ENCODE results near the gene CERS4. TPM values are rescaled to one million over a fixed set of nuclear protein-coding genes. Genes with fewer than 3 reads are reported as not detected.
"Not testable (repeated sequence)": the region's sequence is repeated elsewhere in the genome, so short reads cannot be mapped to it uniquely, and the experiment has no call there.

Gene CERS4
- total RNA-seq, 1 experiment from 2014 or later, result 9.3 TPM

DNA sequence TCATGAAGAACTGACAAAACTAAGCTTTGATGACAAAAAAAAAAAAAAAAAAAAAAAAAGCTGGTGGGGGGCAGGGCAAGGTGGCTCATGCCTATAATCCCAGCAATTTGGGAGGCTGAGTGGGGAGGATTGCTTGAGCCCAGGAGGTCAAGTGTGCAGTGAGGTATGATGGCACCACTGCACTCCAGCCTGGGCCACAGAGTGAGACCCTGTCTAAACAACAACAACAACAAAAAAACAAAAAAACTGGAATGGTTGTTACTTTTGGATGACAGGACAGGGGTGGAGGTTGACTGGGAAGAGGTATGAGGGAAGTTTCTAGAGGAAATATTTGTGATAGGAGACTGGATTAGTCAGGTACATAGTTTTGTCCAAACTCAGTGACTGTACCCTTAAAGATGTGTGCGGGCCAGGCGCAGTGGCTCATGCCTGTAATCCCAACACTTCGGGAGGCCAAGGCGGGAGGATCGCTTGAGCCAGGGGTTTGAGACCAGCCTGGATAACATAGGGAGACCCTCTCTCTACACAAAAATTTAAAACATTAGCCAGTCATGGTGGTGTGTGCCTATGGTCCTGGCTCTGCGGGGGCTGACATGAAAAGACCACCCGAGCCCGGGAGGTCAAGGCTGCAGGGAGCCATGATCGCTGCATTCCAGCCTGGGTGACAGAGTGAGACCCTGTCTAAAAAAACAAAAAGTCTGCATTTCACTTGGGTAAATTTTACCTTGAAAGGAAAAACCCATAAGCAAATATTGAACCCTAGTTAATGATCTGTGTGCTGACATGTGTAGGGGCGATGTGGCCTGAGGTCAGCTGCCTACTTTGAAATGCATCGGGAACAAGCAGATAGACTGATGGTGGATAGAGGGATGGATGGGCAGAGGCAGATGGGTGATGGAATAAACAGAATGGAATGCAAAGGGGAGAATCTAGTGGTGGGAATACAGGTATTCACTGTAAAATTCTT, 37.0 kb downstream of the CERS4 start:
- no peak for DNase-seq
- Histone ChIP-seq H3K4me3 (no peak overlapping the region), H3K36me3 (no peaks in the 10 kb centered on the region), H3K27ac (no peak overlapping the region), H3K4me1 (no peaks in the 10 kb centered on the region), H3K9me3 (replicated peaks) (no peaks in the 10 kb centered on the region), H3K27me3 (no peaks in the 10 kb centered on the region)

GRCh38 chr19:8247129-8247890, 38.1 kb downstream of the CERS4 start:
- H3K4me3 ChIP-seq; H3K4me1 ChIP-seq; H3K36me3 ChIP-seq; H3K27ac ChIP-seq; H3K9me3 ChIP-seq (replicated peaks); DNase-seq; H3K27me3 ChIP-seq: not testable (repeated sequence)

GRCh38 chr19:8248348-8249328, 39.5 kb downstream of the CERS4 start:
- DNase-seq, result no peak
- no peak overlapping the region for H3K4me3 ChIP-seq
- no peaks in the 10 kb centered on the region for H3K9me3 ChIP-seq (replicated peaks)
- no peaks in the 10 kb centered on the region for H3K4me1 ChIP-seq
- no peaks in the 10 kb centered on the region for H3K36me3 ChIP-seq
- H3K27ac ChIP-seq, result no peak overlapping the region
- no peaks in the 10 kb centered on the region for H3K27me3 ChIP-seq

- Histone ChIP-seq H3K27ac (no peak overlapping the region), H3K27me3 (no peaks in the 10 kb centered on the region), H3K4me1 (no peaks in the 10 kb centered on the region), H3K4me3 (no peak overlapping the region), H3K9me3 (replicated peaks) (no peaks in the 10 kb centered on the region), H3K36me3 (no peaks in the 10 kb centered on the region)
- DNase-seq, result no peak
Measured at GRCh38 chr19:8250596-8250995, 41.4 kb downstream of the CERS4 start.

DNA sequence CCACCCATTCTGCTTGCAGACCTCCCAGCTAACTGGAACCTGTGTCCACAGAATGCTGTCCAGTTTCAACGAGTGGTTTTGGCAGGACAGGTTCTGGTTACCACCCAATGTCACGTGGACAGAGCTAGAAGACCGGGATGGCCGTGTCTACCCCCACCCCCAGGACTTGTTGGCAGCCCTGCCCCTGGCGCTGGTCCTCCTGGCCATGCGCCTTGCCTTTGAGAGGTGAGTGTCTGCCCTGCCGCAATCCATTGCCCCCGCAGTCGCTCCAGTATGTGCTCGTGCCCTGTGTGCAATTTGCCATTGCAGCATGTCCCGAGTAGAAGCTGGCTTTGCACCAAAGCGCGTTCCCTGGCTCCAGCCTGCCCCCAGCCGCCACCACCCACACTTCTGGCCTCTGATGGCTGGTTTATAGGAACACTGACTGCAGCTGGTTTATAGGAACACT, 41.9 kb downstream of the CERS4 start:
- DNase-seq, result no peak
- Histone ChIP-seq H3K4me1 (no peaks in the 10 kb centered on the region), H3K9me3 (replicated peaks) (no peaks in the 10 kb centered on the region), H3K27me3 (no peaks in the 10 kb centered on the region), H3K4me3 (no peak overlapping the region), H3K36me3 (no peaks in the 10 kb centered on the region), H3K27ac (no peak overlapping the region)

GRCh38 chr19:8252922-8253589, 43.9 kb downstream of the CERS4 start:
- no peaks in the 10 kb centered on the region for H3K27me3 ChIP-seq
- H3K36me3 ChIP-seq, result no peaks in the 10 kb centered on the region
- H3K27ac ChIP-seq, result no peak overlapping the region
- peak; percentile 78 to 89 for DNase-seq
- H3K4me3 ChIP-seq, result no peak overlapping the region
- H3K9me3 ChIP-seq (replicated peaks), result no peaks in the 10 kb centered on the region
- no peaks in the 10 kb centered on the region for H3K4me1 ChIP-seq

DNA sequence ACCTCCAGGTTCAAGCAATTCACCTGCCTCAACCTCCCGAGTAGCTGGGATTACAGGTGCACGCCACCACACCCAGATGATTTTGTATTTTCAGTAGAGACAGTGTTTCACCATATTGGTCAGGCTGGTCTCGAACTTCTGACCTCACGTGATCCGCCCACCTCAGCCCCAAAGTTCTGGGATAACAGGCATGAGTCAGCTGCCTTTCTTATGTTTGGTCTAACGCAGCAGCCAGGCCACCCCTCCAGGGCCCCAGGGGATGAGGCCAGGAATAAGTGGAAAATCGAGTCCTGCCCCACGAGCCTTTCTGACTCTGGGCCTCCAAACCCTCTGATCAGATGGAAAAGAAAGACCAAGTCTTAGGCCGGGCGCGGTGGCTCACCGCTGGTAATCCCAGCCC, 44.5 kb downstream of the CERS4 start:
- no peaks in the 10 kb centered on the region for H3K27me3 ChIP-seq
- H3K36me3 ChIP-seq, result no peaks in the 10 kb centered on the region
- no peaks in the 10 kb centered on the region for H3K9me3 ChIP-seq (replicated peaks)
- H3K4me3 ChIP-seq, result no peak overlapping the region
- no peak for DNase-seq
- no peaks in the 10 kb centered on the region for H3K4me1 ChIP-seq
- H3K27ac ChIP-seq, result no peak overlapping the region

DNA sequence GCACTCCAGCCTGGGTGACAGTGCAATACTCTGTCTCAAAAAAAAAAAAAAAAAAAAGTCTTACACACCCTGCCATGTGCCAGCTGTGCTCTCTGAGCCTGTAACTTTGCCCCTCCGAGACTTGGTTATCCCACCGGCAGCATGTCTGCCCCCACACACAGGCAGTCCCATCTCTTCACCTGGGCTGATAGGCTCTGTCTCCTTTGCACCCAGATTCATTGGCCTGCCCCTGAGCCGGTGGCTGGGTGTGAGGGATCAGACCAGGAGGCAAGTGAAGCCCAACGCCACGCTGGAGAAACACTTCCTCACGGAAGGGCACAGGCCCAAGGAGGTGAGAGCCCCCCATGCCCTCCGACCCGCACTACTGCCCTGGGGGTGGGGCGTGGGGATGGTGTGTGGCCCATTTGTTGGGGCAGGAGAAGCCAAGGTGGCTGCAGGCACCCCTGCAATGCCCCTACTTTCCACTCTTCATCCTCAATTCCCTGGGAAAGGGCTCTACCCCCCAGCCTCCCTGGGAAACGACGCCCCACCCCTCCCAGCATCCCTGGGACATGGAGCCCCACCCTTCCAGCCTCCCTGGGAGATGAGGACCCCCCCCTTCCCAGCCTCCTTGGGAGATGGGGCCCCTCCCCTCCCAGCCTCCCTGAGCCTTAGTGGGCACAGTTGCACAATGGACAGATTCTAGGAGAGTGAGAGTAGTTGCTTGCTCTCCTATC, 45.3 kb downstream of the CERS4 start:
- no peaks in the 10 kb centered on the region for H3K27me3 ChIP-seq
- H3K36me3 ChIP-seq, result no peaks in the 10 kb centered on the region
- H3K27ac ChIP-seq, result no peak overlapping the region
- H3K9me3 ChIP-seq (replicated peaks), result no peaks in the 10 kb centered on the region
- no peak overlapping the region for H3K4me3 ChIP-seq
- H3K4me1 ChIP-seq, result no peaks in the 10 kb centered on the region
- DNase-seq, result no peak

DNA sequence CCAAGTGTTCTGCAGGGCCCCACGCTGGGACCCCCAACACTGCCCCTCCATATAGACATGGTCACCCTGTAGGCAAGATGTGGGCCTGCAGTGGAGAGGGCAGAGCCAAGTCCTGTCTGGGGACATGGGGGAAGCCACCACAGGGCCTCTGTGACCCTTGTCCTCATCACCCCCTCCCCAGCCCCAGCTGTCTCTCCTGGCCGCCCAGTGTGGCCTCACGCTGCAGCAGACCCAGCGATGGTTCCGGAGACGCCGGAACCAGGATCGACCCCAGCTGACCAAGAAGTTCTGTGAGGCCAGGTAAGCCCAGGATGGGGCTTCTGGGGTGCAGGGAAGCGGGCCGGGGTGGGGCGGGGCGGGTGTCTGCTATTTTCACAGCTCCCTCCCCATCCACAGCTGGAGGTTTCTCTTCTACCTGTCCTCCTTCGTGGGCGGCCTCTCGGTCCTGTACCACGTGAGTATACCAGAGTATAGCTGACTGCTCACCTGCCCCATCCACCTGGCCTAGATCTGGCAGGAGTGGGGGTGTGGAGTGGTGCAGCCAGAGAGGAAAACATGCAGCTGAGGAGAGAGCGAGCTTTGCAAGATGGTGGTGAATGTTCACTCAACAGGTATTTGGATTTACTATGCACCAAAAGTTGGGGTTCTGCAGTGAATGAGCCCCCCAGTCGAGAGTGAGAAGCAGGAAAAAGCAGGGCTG, 46.4 kb downstream of the CERS4 start:
- no peaks in the 10 kb centered on the region for H3K27me3 ChIP-seq
- no peak for DNase-seq
- H3K36me3 ChIP-seq, result no peaks in the 10 kb centered on the region
- H3K27ac ChIP-seq, result no peak overlapping the region
- H3K4me3 ChIP-seq, result no peak overlapping the region
- H3K4me1 ChIP-seq, result no peaks in the 10 kb centered on the region
- H3K9me3 ChIP-seq (replicated peaks), result no peaks in the 10 kb centered on the region

DNA sequence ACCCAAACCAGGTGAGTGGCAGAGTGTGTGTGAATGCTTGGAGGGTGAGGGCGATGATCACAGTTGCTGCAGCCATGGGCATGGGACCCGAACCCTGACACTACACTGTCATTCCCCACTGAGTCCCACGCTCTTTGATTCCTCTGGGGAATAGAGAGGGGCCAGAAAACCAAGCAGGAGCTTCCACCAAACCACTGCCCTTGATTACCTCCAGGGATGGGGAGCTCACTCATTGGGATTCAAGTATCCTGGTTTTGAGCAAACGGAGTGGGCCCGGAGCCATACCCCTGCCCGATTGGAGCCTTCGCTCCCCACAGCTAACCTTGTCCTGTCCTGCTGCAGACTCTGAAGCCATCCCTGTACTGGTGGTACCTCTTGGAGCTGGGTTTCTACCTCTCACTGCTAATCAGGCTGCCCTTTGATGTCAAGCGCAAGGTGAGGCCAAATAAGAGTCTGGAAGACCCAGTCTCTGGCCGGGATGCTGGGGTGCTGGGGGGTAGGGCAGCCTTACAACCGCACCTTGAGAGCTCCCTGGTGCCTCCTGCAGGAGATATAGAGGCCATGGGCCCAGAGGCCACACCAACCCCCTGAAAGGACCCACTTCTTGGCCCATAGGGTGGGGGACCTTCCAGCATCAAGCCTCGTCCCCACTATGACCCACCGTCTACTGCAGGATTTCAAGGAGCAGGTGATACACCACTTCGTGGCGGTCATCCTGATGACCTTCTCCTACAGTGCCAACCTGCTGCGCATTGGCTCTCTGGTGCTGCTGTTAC, 47.3 kb downstream of the CERS4 start:
- DNase-seq, result no peak
- no peaks in the 10 kb centered on the region for H3K9me3 ChIP-seq (replicated peaks)
- no peaks in the 10 kb centered on the region for H3K36me3 ChIP-seq
- no peaks in the 10 kb centered on the region for H3K4me1 ChIP-seq
- H3K27ac ChIP-seq, result no peak overlapping the region
- no peak overlapping the region for H3K4me3 ChIP-seq
- H3K27me3 ChIP-seq, result no peaks in the 10 kb centered on the region

GRCh38 chr19:8257052-8257443, 47.9 kb downstream of the CERS4 start:
- Histone ChIP-seq H3K9me3 (replicated peaks) (no peaks in the 10 kb centered on the region), H3K36me3 (no peaks in the 10 kb centered on the region), H3K27ac (no peak overlapping the region), H3K4me3 (no peak overlapping the region), H3K27me3 (no peaks in the 10 kb centered on the region), H3K4me1 (no peaks in the 10 kb centered on the region)
- no peak for DNase-seq

DNA sequence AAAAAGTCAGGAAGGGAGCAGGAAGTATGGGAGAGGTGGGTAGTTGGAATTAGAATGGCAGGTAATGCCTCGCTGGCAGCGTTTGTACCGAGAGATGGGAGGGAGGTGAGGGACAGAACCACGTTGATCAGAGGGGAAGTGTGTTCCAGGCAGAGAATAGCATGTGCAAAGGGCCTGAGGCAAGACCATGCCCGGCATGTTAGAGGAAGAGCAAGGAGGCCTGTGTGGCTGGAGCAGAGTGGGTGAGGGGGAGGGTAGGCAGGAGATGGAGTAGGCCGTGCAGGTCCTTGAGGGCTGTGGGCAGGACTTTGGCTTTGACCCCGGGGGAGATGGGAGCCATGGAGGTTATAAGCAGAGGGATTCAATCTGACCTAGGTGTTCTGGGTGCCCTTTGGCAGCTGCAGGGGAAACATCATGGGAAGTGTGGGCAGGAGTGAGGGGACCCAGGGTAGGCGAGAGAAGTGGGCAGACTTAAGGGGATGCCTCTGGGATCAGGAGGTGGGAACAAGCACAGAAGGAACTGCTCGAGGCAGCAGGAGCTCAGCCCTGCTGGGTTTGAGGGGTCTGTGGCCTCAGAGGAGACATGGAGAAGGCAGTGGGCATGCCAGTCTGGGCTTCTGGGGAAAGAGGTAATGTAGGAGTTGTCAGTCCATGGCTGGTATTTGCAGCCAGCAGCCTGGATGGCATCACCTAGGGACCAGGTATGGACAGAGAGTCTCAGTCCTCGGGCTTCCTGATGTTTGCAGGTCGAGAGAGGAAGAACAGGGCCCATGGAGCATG, 50.2 kb downstream of the CERS4 start:
- no peak for DNase-seq
- Histone ChIP-seq H3K4me1 (no peaks in the 10 kb centered on the region), H3K9me3 (replicated peaks) (no peaks in the 10 kb centered on the region), H3K27me3 (no peaks in the 10 kb centered on the region), H3K27ac (no peak overlapping the region), H3K36me3 (no peaks in the 10 kb centered on the region), H3K4me3 (no peak overlapping the region)
